ENCODE results near the gene SDC4. TPM values are rescaled to one million over a fixed set of nuclear protein-coding genes. Genes with fewer than 3 reads are reported as not detected.

The SDC4 gene
- total RNA-seq, 6 donors from 2014 or later, result 178 to 568 (median 291) TPM

GRCh38 chr20:45289942-45290676, 58.1 kb downstream of the SDC4 start:
- H3K36me3 ChIP-seq, result no peaks in the 10 kb centered on the region
- WGBS, 2 donors, result 71 to 73% methylated on average over 13 of the region's 13 CpGs
- no peak for ATAC-seq (ENCODE audit: low FRiP score in 2 of 2)

GRCh38 chr20:45288860-45289259, 59.4 kb downstream of the SDC4 start:
- Histone ChIP-seq H3K27me3 (no peaks in the 10 kb centered on the region), H3K36me3 (no peaks in the 10 kb centered on the region), H3K4me3 (no peak overlapping the region), H3K4me1 (peaks cover 16 to 24% (median 19%) of the 10 kb centered on the region in 4 donors), H3K27ac (no peak overlapping the region), H3K9me3 (no peaks in the 10 kb centered on the region)
- TF ChIP-seq EP300 (IDR thresholded peaks at IDR 0.05) (no peak), POLR2A (IDR thresholded peaks at IDR 0.05) (no peak), POLR2AphosphoS5 (IDR thresholded peaks at IDR 0.05) (no peak), CTCF (IDR thresholded peaks at IDR 0.05) (no peak)
- DNase-seq, result no peak
- 88 to 90% methylated on average over 5 of the region's 5 CpGs for WGBS, 2 donors
- no peak for ATAC-seq (ENCODE audit: low FRiP score in 2 of 2)

More at GRCh38 chr20:45289942-45290676, 58.1 kb downstream of the SDC4 start:
- Histone ChIP-seq H3K27ac (no peak overlapping the region), H3K4me3 (no peak overlapping the region), H3K9me3 (no peaks in the 10 kb centered on the region), H3K27me3 (no peaks in the 10 kb centered on the region), H3K4me1 (peaks cover 16 to 25% (median 19%) of the 10 kb centered on the region in 4 donors)
- no peak for DNase-seq
- no peak for TF ChIP-seq POLR2AphosphoS5 (IDR thresholded peaks at IDR 0.05)
- TF ChIP-seq POLR2A (IDR thresholded peaks at IDR 0.05), result no peak
- TF ChIP-seq EP300 (IDR thresholded peaks at IDR 0.05), result no peak
- no peak for TF ChIP-seq CTCF (IDR thresholded peaks at IDR 0.05)

GRCh38 chr20:45288376-45288775, 59.8 kb downstream of the SDC4 start:
- H3K27ac ChIP-seq, result no peak overlapping the region
- 89 to 95% methylated on average over 4 of the region's 4 CpGs for WGBS, 2 donors
- H3K36me3 ChIP-seq, result no peaks in the 10 kb centered on the region
- ATAC-seq (ENCODE audit: low FRiP score in 2 of 2), result no peak
- TF ChIP-seq EP300 (IDR thresholded peaks at IDR 0.05) (no peak), CTCF (IDR thresholded peaks at IDR 0.05) (no peak), POLR2A (IDR thresholded peaks at IDR 0.05) (no peak), POLR2AphosphoS5 (IDR thresholded peaks at IDR 0.05) (no peak)
- peaks cover 14 to 19% (median 16%) of the 10 kb centered on the region in 4 donors for H3K4me1 ChIP-seq
- H3K9me3 ChIP-seq, result no peaks in the 10 kb centered on the region
- H3K4me3 ChIP-seq, result no peak overlapping the region
- no peak for DNase-seq
- H3K27me3 ChIP-seq, result no peaks in the 10 kb centered on the region

GRCh38 chr20:45283551-45284057, 64.6 kb downstream of the SDC4 start:
- Histone ChIP-seq H3K36me3 (no peaks in the 10 kb centered on the region), H3K27ac (no peak overlapping the region), H3K9me3 (no peaks in the 10 kb centered on the region), H3K4me3 (no peak overlapping the region), H3K27me3 (no peaks in the 10 kb centered on the region), H3K4me1 (no peaks in the 10 kb centered on the region)
- ATAC-seq (ENCODE audit: low FRiP score in 2 of 2) (peak in 1 of 2 donors; percentile 47), DNase-seq (no peak)
- WGBS, 2 donors, result 50 to 61% methylated on average over 3 to 4 of the region's 4 CpGs
- TF ChIP-seq EP300 (IDR thresholded peaks at IDR 0.05) (no peak), POLR2AphosphoS5 (IDR thresholded peaks at IDR 0.05) (no peak), CTCF (IDR thresholded peaks at IDR 0.05) (no peak), POLR2A (IDR thresholded peaks at IDR 0.05) (no peak)
